Stomach smooth muscle (tissue), 2 donors: ENCODE measurements around the gene INPP5A.

Experiments
- H3K27ac ChIP-seq: one replicate; pipeline ENCODE4 v1.7.0; 2013; ENCODE audit warnings: mild to moderate bottlenecking, low read length, inconsistent platforms
- H3K27me3 ChIP-seq, 2 donors: one replicate each; pipeline ENCODE4 v1.7.0; 2013; ENCODE audit warnings: low read length in 2 of 2; ENCODE audit not compliant: insufficient read depth in 2 of 2, control insufficient read depth in 1 of 2
- H3K36me3 ChIP-seq, 2 donors: one replicate each; pipeline ENCODE4 v1.7.0; 2013; ENCODE audit warnings: low read length in 2 of 2; ENCODE audit not compliant: control insufficient read depth in 2 of 2, insufficient read depth in 2 of 2
- H3K4me1 ChIP-seq: one replicate; pipeline ENCODE4 v1.7.0; 2013; ENCODE audit warnings: low read length; ENCODE audit not compliant: control insufficient read depth, insufficient read depth
- H3K4me3 ChIP-seq, 2 donors: one replicate each; pipeline ENCODE4 v1.7.0; 2013; ENCODE audit warnings: low read length in 2 of 2
- H3K9ac ChIP-seq, 2 donors: one replicate each; pipeline ENCODE4 v1.7.0; 2013; ENCODE audit warnings: low read length in 2 of 2, mild to moderate bottlenecking in 1 of 2
- H3K9me3 ChIP-seq, 2 donors: one replicate each; pipeline ENCODE4 v1.7.0; 2013; ENCODE audit warnings: low read length in 2 of 2; ENCODE audit not compliant: control insufficient read depth in 2 of 2
- donor health status: healthy.
- donor health status: Pancreatic carcinoma.

INPP5A gene

GRCh38 chr10:132774902-132775863, 237.6 kb downstream of the INPP5A start:
- Histone ChIP-seq H3K27me3 (no peaks in the 10 kb centered on the region), H3K4me3 (no peak overlapping the region), H3K36me3 (peaks cover 23 to 29% of the 10 kb centered on the region in 2 donors), H3K9ac (no peak overlapping the region), H3K27ac (no peak overlapping the region), H3K9me3 (no peaks in the 10 kb centered on the region), H3K4me1 (no peaks in the 10 kb centered on the region)

DNA sequence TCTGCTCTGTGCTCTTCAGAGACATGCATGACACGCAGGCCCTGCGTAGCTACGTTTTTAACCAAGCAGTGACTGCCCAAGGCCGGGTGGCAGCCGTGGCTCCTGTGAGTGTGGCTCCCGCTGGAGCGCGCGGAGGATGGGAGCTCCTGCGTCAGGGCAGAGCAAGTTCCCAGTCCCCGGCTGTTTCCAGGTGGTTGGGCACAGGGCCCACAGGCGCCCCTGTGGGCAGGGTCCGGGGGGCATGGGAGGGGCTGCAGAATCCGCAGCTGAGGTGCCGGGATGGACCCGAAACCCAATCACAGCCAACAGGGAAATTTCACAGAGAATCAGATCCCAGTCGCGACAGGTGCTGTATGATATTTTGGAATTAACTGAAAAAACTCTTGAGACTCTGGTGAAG, 238.6 kb downstream of the INPP5A start:
- no peak overlapping the region for H3K9ac ChIP-seq
- no peaks in the 10 kb centered on the region for H3K4me1 ChIP-seq
- H3K27me3 ChIP-seq = no peaks in the 10 kb centered on the region
- no peaks in the 10 kb centered on the region for H3K9me3 ChIP-seq
- H3K36me3 ChIP-seq = peaks cover 16 to 27% of the 10 kb centered on the region in 2 donors
- H3K4me3 ChIP-seq = no peak overlapping the region
- no peak overlapping the region for H3K27ac ChIP-seq

- Histone ChIP-seq H3K4me3 (no peak overlapping the region), H3K4me1 (no peaks in the 10 kb centered on the region), H3K9ac (no peak overlapping the region), H3K27me3 (no peaks in the 10 kb centered on the region), H3K36me3 (peaks cover 22 to 30% of the 10 kb centered on the region in 2 donors), H3K27ac (no peak overlapping the region), H3K9me3 (no peaks in the 10 kb centered on the region)
Observed at GRCh38 chr10:132776821-132777220, 239.2 kb downstream of the INPP5A start.

DNA sequence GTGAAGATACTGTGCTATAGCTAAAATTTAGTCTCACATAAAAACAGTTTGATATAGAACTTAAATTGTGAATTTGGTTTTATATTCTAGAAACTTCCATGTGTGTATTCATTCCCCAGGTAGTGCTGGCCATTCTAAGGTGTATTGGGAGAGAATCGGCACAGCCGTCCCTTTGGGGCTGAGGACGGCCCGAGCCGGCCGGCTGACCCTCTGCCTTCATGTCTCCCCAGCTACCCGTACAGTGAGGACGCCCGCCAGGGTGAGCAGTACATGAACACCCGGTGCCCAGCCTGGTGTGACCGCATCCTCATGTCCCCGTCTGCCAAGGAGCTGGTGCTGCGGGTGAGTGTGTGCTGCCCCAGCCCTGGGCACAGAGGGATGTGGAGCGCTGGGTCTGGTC, 239.9 kb downstream of the INPP5A start:
- Histone ChIP-seq H3K27me3 (no peaks in the 10 kb centered on the region), H3K4me3 (no peak overlapping the region), H3K4me1 (no peaks in the 10 kb centered on the region), H3K9ac (no peak overlapping the region), H3K36me3 (peaks cover 25 to 32% of the 10 kb centered on the region in 2 donors), H3K9me3 (no peaks in the 10 kb centered on the region), H3K27ac (no peak overlapping the region)

DNA sequence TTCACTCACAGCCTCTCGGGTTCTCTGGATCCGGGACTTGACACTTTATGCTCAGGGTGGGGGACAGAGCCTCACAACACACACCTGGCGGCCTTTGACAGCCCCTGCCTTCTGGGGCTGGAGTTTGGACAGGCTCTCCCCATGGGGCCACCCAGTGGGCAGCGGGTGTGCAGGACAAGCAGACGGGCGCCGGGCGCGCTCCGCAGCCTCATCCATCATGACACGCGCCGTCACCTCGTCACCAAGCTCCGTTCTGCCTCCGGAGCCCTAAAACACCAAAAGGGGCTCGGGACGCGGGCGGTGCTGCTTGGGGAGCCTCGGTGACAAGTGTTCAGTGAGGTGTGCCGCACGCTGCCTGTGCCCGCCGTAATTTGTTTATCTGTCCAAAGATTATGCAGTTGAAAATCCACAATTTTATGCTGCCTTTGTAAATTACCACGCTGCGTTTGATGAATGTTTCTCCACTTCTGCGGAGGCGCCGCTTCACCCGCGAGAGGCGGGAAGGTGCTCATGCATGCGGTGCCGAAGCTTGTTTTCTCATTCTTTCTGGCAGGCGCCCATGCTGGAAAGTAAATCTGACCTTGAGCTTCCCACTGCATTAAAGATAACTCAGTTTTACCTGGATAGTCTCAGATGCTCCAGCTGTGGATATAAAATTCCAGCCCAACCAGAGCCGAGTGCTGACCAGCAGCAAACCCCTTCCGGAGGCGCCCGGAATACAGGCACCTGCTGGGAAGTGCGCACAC, 242.1 kb downstream of the INPP5A start:
- Histone ChIP-seq H3K9ac (no peak overlapping the region), H3K36me3 (peaks cover 26 to 32% of the 10 kb centered on the region in 2 donors), H3K9me3 (peaks cover 0 to 8% of the 10 kb centered on the region in 2 donors)

GRCh38 chr10:132780356-132780755, 242.8 kb downstream of the INPP5A start:
- H3K36me3 ChIP-seq = peaks cover 26 to 32% of the 10 kb centered on the region in 2 donors
- H3K4me3 ChIP-seq = no peak overlapping the region
- peaks cover 3% of the 10 kb centered on the region for H3K4me1 ChIP-seq
- no peak overlapping the region for H3K27ac ChIP-seq
- H3K9me3 ChIP-seq = peaks cover 0 to 8% of the 10 kb centered on the region in 2 donors
- H3K9ac ChIP-seq = no peak overlapping the region
- peaks cover 5 to 23% of the 10 kb centered on the region in 2 donors for H3K27me3 ChIP-seq

More for the DNA sequence above, 242.1 kb downstream of the INPP5A start:
- Histone ChIP-seq H3K27me3 (peaks cover 3 to 17% of the 10 kb centered on the region in 2 donors), H3K4me1 (peaks cover 1% of the 10 kb centered on the region), H3K4me3 (no peak overlapping the region), H3K27ac (no peak overlapping the region)

- peaks cover 11% of the 10 kb centered on the region for H3K4me1 ChIP-seq
- peaks cover 0 to 8% of the 10 kb centered on the region in 2 donors for H3K9me3 ChIP-seq
- H3K27ac ChIP-seq = no peak overlapping the region
- peaks cover 18 to 32% of the 10 kb centered on the region in 2 donors for H3K36me3 ChIP-seq
- H3K27me3 ChIP-seq = peaks cover 5 to 31% of the 10 kb centered on the region in 2 donors
- H3K4me3 ChIP-seq = no peak overlapping the region
- H3K9ac ChIP-seq = no peak overlapping the region
Observed at GRCh38 chr10:132781556-132781955, 244.0 kb downstream of the INPP5A start.

- Histone ChIP-seq H3K9me3 (peaks cover 0 to 8% of the 10 kb centered on the region in 2 donors), H3K4me3 (no peak overlapping the region)
Observed at GRCh38 chr10:132783165-132783939, 245.8 kb downstream of the INPP5A start.

DNA sequence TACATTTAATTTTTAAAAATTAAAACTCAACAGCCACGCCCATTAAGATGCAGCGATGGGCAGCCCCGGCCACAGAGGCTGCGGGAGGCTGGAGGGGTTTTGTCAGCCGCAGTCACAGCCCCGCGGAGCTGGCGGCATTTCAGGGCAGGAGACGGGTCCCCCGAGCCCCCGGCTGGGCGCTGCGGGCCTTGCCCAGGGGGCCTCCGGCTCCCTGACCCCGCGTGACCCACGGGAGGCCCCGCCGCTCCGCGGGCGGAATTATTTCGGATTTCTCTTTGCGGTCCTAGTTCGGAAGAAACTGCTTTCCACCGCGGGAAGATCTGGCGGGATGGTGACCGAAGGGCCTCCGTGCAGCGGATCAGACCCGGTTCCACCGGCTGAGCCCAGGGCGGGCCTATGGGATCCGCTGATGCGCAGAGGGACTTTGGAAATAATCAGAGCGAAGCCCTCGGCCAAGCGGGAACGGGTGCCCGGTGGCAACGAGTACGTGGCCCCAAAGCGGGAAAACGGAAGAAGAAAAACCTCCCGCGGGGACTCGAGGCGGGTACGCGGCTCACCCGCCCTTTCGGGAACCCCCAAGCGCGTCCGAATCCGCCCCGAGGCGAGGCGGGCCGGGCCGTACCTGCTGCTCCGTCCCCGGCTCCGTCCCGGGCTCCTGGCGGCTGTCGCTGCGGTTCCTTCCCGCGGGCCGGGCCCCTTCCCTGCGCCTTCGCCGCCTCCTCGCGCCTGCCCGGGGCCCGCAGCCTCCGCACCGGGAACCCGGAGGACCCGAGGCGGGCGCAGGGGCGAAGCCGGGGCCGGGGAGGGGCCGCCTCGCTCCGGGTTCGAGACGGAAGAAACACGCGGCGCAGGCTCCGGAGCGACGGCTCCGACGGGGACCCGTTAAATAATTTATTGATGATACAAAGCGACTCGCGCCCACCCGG, 246.6 kb downstream of the INPP5A start:
- Histone ChIP-seq H3K9me3 (peaks cover 0 to 8% of the 10 kb centered on the region in 2 donors), H3K36me3 (peaks cover 11 to 25% of the 10 kb centered on the region in 2 donors), H3K27ac (no peak overlapping the region), H3K9ac (no peak overlapping the region), H3K4me1 (peaks cover 19% of the 10 kb centered on the region), H3K4me3 (no peak overlapping the region), H3K27me3 (peaks cover 7 to 54% of the 10 kb centered on the region in 2 donors)

More at GRCh38 chr10:132783165-132783939, 245.8 kb downstream of the INPP5A start:
- Histone ChIP-seq H3K27me3 (peaks cover 7 to 46% of the 10 kb centered on the region in 2 donors), H3K9ac (no peak overlapping the region), H3K36me3 (peaks cover 15 to 29% of the 10 kb centered on the region in 2 donors), H3K27ac (no peak overlapping the region), H3K4me1 (peaks cover 19% of the 10 kb centered on the region)
